Activated naive CD8-positive, alpha-beta T cell treated with anti-CD3 and anti-CD28 coated beads for 36 hours (primary cell): ENCODE results near the gene SPOCD1. TPM values are rescaled to one million over a fixed set of nuclear protein-coding genes. Genes with fewer than 3 reads are reported as not detected.
A peak's percentile ranks its signal among the peaks of the same experiment; 100 is the strongest.

Experiments used
- DNase-seq: peaks from one replicate; pipeline ENCODE4 v3.0.0; 2021
- H3K27ac Mint-ChIP-seq: one replicate; pipeline ENCODE4 v1.8.0; 2022; ENCODE audit warnings: mild to moderate bottlenecking, moderate library complexity, mixed read lengths
- H3K27me3 Mint-ChIP-seq: one replicate; pipeline ENCODE4 v1.8.0; 2022; ENCODE audit warnings: mild to moderate bottlenecking, mixed read lengths
- H3K36me3 Mint-ChIP-seq: one replicate; pipeline ENCODE4 v1.8.0; 2021; ENCODE audit warnings: mild to moderate bottlenecking, mixed read lengths
- H3K4me1 Mint-ChIP-seq: one replicate; pipeline ENCODE4 v1.8.0; 2021; ENCODE audit warnings: mixed read lengths
- H3K4me3 Mint-ChIP-seq: one replicate; pipeline ENCODE4 v1.8.0; 2022; ENCODE audit warnings: mild to moderate bottlenecking, moderate library complexity, mixed read lengths
- H3K9me3 Mint-ChIP-seq: one replicate; pipeline ENCODE4 v1.8.0; 2022; ENCODE audit warnings: mixed read lengths
- total RNA-seq, 2 experiments: library from RNA; stranded (reverse); gene quantifications; one replicate each; pipeline ENCODE4 v1.2.3, GENCODE V29; 2021

SPOCD1 gene
- total RNA-seq, 2 experiments from 2014 or later, result not detected

GRCh38 chr1:31765516-31765915, 50.3 kb downstream of the SPOCD1 start:
- DNase-seq, result no peak
- Mint-ChIP-seq H3K9me3 (no peaks in the 10 kb centered on the region), H3K27me3 (peaks cover 25% of the 10 kb centered on the region), H3K27ac (no peak overlapping the region), H3K4me1 (peaks cover 26% of the 10 kb centered on the region), H3K4me3 (no peak overlapping the region), H3K36me3 (no peaks in the 10 kb centered on the region)

- Mint-ChIP-seq H3K27ac (no peak overlapping the region), H3K9me3 (no peaks in the 10 kb centered on the region), H3K27me3 (peaks cover 28% of the 10 kb centered on the region), H3K4me3 (no peak overlapping the region), H3K4me1 (peaks cover 28% of the 10 kb centered on the region), H3K36me3 (no peaks in the 10 kb centered on the region)
- DNase-seq, result no peak
Measured at GRCh38 chr1:31765041-31765467, 50.8 kb downstream of the SPOCD1 start.

GRCh38 chr1:31764312-31765040, 51.3 kb downstream of the SPOCD1 start, which contains the start of gene ADGRB2:
TSS of gene ADGRB2 (minus strand) at chr1:31764340. CDS start at chr1:31757221, 7,119 bp downstream.
- H3K27me3 Mint-ChIP-seq, result peaks cover 31% of the 10 kb centered on the region
- peaks cover 27% of the 10 kb centered on the region for H3K4me1 Mint-ChIP-seq
- peak; percentile 26 for DNase-seq
- no peaks in the 10 kb centered on the region for H3K9me3 Mint-ChIP-seq
- no peak within 1 kb of the TSS for H3K27ac Mint-ChIP-seq
- H3K4me3 Mint-ChIP-seq, result peak within 1 kb of the TSS; percentile 62
- no peaks in the 10 kb centered on the region for H3K36me3 Mint-ChIP-seq

GRCh38 chr1:31763671-31764311, 52.0 kb downstream of the SPOCD1 start:
- H3K27me3 Mint-ChIP-seq, result peaks cover 31% of the 10 kb centered on the region

GRCh38 chr1:31762726-31763670, 52.8 kb downstream of the SPOCD1 start:
- H3K4me1 Mint-ChIP-seq, result peaks cover 20% of the 10 kb centered on the region
- peak overlapping the region; percentile 62 for H3K4me3 Mint-ChIP-seq
- DNase-seq, result peak; percentile 73
- H3K9me3 Mint-ChIP-seq, result no peaks in the 10 kb centered on the region
- no peaks in the 10 kb centered on the region for H3K36me3 Mint-ChIP-seq
- peaks cover 31% of the 10 kb centered on the region for H3K27me3 Mint-ChIP-seq
- no peak overlapping the region for H3K27ac Mint-ChIP-seq

More at GRCh38 chr1:31763671-31764311, 52.0 kb downstream of the SPOCD1 start:
- Mint-ChIP-seq H3K36me3 (no peaks in the 10 kb centered on the region), H3K9me3 (no peaks in the 10 kb centered on the region), H3K4me3 (peak overlapping the region; percentile 62), H3K27ac (no peak overlapping the region), H3K4me1 (peaks cover 21% of the 10 kb centered on the region)
- no peak for DNase-seq

GRCh38 chr1:31762323-31762722, 53.5 kb downstream of the SPOCD1 start:
- no peak overlapping the region for H3K27ac Mint-ChIP-seq
- no peak for DNase-seq
- no peaks in the 10 kb centered on the region for H3K9me3 Mint-ChIP-seq
- peaks cover 31% of the 10 kb centered on the region for H3K27me3 Mint-ChIP-seq
- H3K4me1 Mint-ChIP-seq, result peaks cover 20% of the 10 kb centered on the region
- H3K36me3 Mint-ChIP-seq, result no peaks in the 10 kb centered on the region
- no peak overlapping the region for H3K4me3 Mint-ChIP-seq

GRCh38 chr1:31761883-31762282, 53.9 kb downstream of the SPOCD1 start:
- DNase-seq, result no peak
- Mint-ChIP-seq H3K36me3 (no peaks in the 10 kb centered on the region), H3K9me3 (no peaks in the 10 kb centered on the region), H3K4me3 (no peak overlapping the region), H3K27me3 (peaks cover 31% of the 10 kb centered on the region), H3K27ac (no peak overlapping the region), H3K4me1 (peaks cover 20% of the 10 kb centered on the region)

GRCh38 chr1:31760471-31761470, 55.1 kb downstream of the SPOCD1 start:
- H3K27me3 Mint-ChIP-seq, result peaks cover 31% of the 10 kb centered on the region
- H3K36me3 Mint-ChIP-seq, result no peaks in the 10 kb centered on the region
- H3K9me3 Mint-ChIP-seq, result no peaks in the 10 kb centered on the region
- peak; percentile 61 for DNase-seq
- no peak overlapping the region for H3K27ac Mint-ChIP-seq
- peaks cover 20% of the 10 kb centered on the region for H3K4me1 Mint-ChIP-seq
- H3K4me3 Mint-ChIP-seq, result peak overlapping the region; percentile 45

GRCh38 chr1:31759298-31760023, 56.4 kb downstream of the SPOCD1 start:
- Mint-ChIP-seq H3K27ac (no peak overlapping the region), H3K27me3 (peaks cover 31% of the 10 kb centered on the region), H3K4me3 (no peak overlapping the region), H3K36me3 (no peaks in the 10 kb centered on the region), H3K9me3 (no peaks in the 10 kb centered on the region), H3K4me1 (peaks cover 16% of the 10 kb centered on the region)
- no peak for DNase-seq

- Mint-ChIP-seq H3K4me3 (no peak overlapping the region), H3K36me3 (no peaks in the 10 kb centered on the region), H3K27me3 (peaks cover 31% of the 10 kb centered on the region), H3K9me3 (no peaks in the 10 kb centered on the region), H3K27ac (no peak overlapping the region), H3K4me1 (peaks cover 16% of the 10 kb centered on the region)
- DNase-seq, result no peak
Measured at GRCh38 chr1:31758823-31759222, 57.0 kb downstream of the SPOCD1 start.

GRCh38 chr1:31757989-31758388, 57.8 kb downstream of the SPOCD1 start:
- Mint-ChIP-seq H3K27me3 (peaks cover 24% of the 10 kb centered on the region), H3K4me1 (peaks cover 12% of the 10 kb centered on the region), H3K36me3 (no peaks in the 10 kb centered on the region), H3K9me3 (no peaks in the 10 kb centered on the region), H3K27ac (no peak overlapping the region), H3K4me3 (no peak overlapping the region)
- no peak for DNase-seq

- H3K27ac Mint-ChIP-seq, result no peak overlapping the region
- H3K27me3 Mint-ChIP-seq, result peaks cover 17% of the 10 kb centered on the region
- no peaks in the 10 kb centered on the region for H3K36me3 Mint-ChIP-seq
Measured at GRCh38 chr1:31757204-31757679, 58.6 kb downstream of the SPOCD1 start.

GRCh38 chr1:31756578-31756977, 59.2 kb downstream of the SPOCD1 start:
- no peaks in the 10 kb centered on the region for H3K9me3 Mint-ChIP-seq
- no peak overlapping the region for H3K4me3 Mint-ChIP-seq
- no peak for DNase-seq
- peaks cover 10% of the 10 kb centered on the region for H3K27me3 Mint-ChIP-seq
- no peaks in the 10 kb centered on the region for H3K36me3 Mint-ChIP-seq
- no peak overlapping the region for H3K27ac Mint-ChIP-seq
- peaks cover 16% of the 10 kb centered on the region for H3K4me1 Mint-ChIP-seq

More at GRCh38 chr1:31757204-31757679, 58.6 kb downstream of the SPOCD1 start:
- peaks cover 13% of the 10 kb centered on the region for H3K4me1 Mint-ChIP-seq
- no peaks in the 10 kb centered on the region for H3K9me3 Mint-ChIP-seq
- H3K4me3 Mint-ChIP-seq, result no peak overlapping the region
- DNase-seq, result no peak
